NT2/D1 (cell line): ENCODE measurements around the gene ASRGL1.
"Not testable (repeated sequence)": the region's sequence is repeated elsewhere in the genome, so short reads cannot be mapped to it uniquely, and the experiment has no call there.

Source experiments
- DNase-seq: peaks from one replicate; pipeline ENCODE4 v3.0.0-alpha.2; 2011; ENCODE audit warnings: low read depth, low spot score
- H3K27me3 ChIP-seq: 2 replicates; pipeline ENCODE4 v1.6.0; 2011; ENCODE audit warnings: mild to moderate bottlenecking; ENCODE audit not compliant: insufficient read length, insufficient read depth
- H3K36me3 ChIP-seq: 2 replicates; pipeline ENCODE4 v1.6.1; 2011; ENCODE audit warnings: mild to moderate bottlenecking, low read length, mixed read lengths; ENCODE audit not compliant: insufficient read depth, insufficient read length
- H3K4me1 ChIP-seq: 2 replicates; pipeline ENCODE4 v1.5.1; 2011; ENCODE audit not compliant: insufficient read depth, insufficient read length
- H3K4me3 ChIP-seq: 2 replicates; pipeline ENCODE4 v1.5.1; 2011; ENCODE audit warnings: low read depth; ENCODE audit not compliant: insufficient read length
- H3K9ac ChIP-seq: 2 replicates; pipeline ENCODE4 v1.6.0; 2011; ENCODE audit warnings: low read depth; ENCODE audit not compliant: insufficient read length
- H3K9me3 ChIP-seq: 2 replicates; pipeline ENCODE4 v1.5.1; 2011; ENCODE audit warnings: mild to moderate bottlenecking, low read length; ENCODE audit not compliant: insufficient read depth
- SUZ12 ChIP-seq: IDR thresholded peaks from 2 replicates; pipeline ENCODE4 v1.6.1; 2011; ENCODE audit not compliant: insufficient read length, insufficient read depth; ENCODE audit errors: extremely low read depth
- YY1 ChIP-seq: IDR thresholded peaks from 2 replicates; pipeline ENCODE4 v1.6.1; 2011; ENCODE audit not compliant: insufficient read length, insufficient read depth
- ZNF274 ChIP-seq: IDR thresholded peaks from 2 replicates; pipeline ENCODE4 v1.6.1; 2011; ENCODE audit warnings: mild to moderate bottlenecking, low read depth, low read length

Gene ASRGL1

DNA sequence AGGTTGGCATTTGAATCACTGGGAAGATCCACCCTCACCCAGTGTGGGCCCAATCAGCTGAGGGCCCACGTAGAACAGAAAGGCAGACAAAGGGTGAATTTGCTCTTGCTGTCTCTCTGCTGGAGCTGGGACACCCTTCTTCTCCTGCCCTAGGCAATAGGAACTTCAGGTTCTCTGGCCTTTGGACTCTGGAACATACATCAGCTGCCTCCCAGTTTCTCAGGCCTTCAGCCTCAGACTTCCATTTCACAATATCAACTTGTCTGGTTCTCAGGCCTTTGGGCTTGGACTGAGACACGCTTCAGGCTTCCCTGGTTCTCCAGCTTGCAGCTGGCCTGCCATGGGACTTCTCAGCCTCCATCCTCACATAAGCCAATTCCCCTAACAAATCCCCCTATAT lies 14.7 kb upstream of the ASRGL1 start:
- no peak for DNase-seq
- H3K9ac ChIP-seq = no peak overlapping the region
- H3K9me3 ChIP-seq = no peaks in the 10 kb centered on the region
- H3K27me3 ChIP-seq = no peaks in the 10 kb centered on the region
- no peak for TF ChIP-seq YY1
- no peaks in the 10 kb centered on the region for H3K4me1 ChIP-seq
- no peaks in the 10 kb centered on the region for H3K36me3 ChIP-seq
- H3K4me3 ChIP-seq = no peak overlapping the region

DNA sequence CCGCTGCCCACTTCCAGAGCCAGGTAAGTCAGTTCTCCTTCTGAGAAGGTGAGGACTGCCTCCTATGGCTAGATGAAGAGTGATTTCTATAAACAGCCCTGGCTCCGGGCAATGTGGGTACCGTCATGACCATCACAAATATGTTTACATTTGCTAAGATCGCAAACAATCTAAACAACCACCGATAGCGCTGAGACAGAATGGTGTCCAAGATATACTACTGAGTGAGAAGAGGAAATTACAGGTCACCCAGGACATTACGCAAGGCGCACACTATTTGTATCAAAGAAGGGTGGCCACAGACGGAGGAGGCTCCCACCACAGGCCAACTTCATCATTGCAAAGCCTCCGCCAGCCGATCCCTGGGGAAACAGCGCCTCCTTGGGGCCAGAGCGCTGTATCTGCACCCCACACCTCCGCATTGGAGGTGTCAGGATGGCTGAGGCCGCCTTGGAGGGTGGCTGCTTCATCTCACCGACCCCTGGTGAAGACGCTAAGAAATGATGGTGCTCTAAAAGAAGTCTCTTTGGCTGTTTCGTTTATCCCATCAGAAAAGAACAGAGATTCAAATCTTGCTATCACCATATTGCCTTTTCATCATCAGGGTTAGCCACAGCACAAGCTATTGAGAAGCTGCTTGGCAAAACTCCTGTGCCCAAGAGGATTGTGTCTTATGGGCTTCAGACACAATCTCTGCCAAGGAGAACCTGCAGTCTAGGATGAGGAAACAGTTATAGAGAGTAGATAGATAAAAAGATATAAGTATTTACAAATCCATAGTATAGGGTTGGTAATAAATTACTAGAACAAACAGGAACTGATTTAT lies 12.3 kb upstream of the ASRGL1 start:
- DNase-seq = peak; percentile 62
- Histone ChIP-seq H3K9ac (no peak overlapping the region), H3K4me1 (no peaks in the 10 kb centered on the region), H3K27me3 (no peaks in the 10 kb centered on the region), H3K36me3 (no peaks in the 10 kb centered on the region), H3K9me3 (no peaks in the 10 kb centered on the region), H3K4me3 (no peak overlapping the region)
- no peak for TF ChIP-seq ZNF274
- TF ChIP-seq YY1 = no peak
- no peak for TF ChIP-seq SUZ12

DNA sequence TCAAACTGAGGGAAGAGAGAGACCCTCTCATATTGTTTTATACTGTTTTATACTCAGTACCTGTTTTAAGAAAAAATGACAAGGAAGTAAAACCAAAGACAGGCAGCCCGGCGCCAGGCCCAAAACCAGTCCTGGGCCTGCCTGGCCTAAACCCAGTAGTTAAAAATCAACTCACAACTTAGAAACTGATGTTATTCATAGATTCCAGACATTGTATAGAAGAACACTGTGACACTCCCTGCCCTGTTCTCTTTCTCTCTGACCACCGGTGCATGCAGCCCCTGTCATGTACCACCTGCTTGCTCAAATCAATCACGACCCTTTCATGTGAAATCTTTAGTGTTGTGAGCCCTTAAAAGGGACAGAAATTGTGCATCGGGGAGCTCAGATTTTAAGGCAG lies 11.5 kb upstream of the ASRGL1 start:
- DNase-seq, H3K9me3 ChIP-seq, H3K9ac ChIP-seq, H3K27me3 ChIP-seq, H3K4me3 ChIP-seq, H3K4me1 ChIP-seq, H3K36me3 ChIP-seq: not testable (repeated sequence)

DNA sequence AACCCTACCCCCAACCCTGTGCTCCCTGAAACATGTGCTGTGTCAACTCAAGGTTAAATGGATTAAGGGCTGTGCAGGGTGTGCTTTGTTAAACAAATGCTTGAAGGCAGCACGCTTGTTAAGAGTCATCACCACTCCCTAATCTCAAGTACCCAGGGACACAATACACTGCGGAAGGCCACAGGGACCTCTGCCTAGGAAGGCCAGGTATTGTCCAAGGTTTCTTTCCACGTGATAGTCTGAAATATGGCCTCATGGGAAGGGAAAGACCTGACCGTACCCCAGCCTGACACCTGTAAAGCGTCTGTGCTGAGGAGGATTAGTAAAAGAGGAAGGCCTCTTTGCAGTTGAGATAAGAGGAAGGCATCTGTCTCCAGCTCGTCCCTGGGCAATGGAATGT lies 10.5 kb upstream of the ASRGL1 start:
- H3K4me1 ChIP-seq, DNase-seq, H3K9me3 ChIP-seq, H3K4me3 ChIP-seq, H3K36me3 ChIP-seq, H3K9ac ChIP-seq, H3K27me3 ChIP-seq: not testable (repeated sequence)

DNA sequence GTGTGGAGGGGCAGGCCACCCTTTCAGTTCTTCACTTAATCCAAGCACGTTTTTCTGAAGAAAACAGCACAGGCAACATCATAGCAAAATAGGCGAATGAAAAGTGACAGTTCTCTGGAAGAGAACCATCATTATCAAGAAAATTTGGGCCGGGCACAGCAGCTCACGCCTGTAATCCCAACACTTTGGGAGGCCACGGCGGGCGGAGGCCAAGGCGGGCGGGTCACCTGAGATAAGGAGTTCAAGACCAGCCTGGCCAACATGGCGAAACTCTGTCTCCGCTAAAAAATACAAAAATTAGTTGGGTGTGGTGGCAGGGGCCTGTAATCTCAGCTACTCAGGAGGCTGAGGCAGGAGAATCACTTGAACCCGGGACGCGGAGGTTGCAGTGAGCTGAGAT lies 9.7 kb upstream of the ASRGL1 start:
- H3K9me3 ChIP-seq, H3K4me3 ChIP-seq: not testable (repeated sequence)

DNA sequence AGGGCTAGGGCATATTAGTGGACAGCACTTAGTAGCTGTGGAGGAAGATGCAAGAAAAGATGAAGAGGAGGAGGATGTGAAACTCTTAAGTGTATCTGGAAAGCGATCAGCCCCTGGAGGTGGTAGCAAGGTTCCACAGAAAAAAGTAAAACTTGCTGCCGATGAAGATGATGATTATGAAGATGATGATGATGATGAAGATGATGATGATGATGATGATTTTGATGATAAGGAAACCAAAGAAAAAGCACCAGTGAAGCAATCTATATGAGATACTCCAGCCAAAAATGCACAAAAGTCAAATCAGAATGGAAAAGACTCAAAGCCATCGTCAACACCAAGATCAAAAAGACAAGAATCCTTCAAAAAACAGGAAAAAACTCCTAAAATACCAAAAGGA lies 6.0 kb upstream of the ASRGL1 start:
- not testable (repeated sequence) for H3K4me3 ChIP-seq, H3K9ac ChIP-seq, DNase-seq, H3K36me3 ChIP-seq, H3K27me3 ChIP-seq, H3K9me3 ChIP-seq, H3K4me1 ChIP-seq

More for the DNA sequence above, 9.7 kb upstream of the ASRGL1 start:
- H3K36me3 ChIP-seq, H3K4me1 ChIP-seq, DNase-seq, H3K9ac ChIP-seq, H3K27me3 ChIP-seq: not testable (repeated sequence)

DNA sequence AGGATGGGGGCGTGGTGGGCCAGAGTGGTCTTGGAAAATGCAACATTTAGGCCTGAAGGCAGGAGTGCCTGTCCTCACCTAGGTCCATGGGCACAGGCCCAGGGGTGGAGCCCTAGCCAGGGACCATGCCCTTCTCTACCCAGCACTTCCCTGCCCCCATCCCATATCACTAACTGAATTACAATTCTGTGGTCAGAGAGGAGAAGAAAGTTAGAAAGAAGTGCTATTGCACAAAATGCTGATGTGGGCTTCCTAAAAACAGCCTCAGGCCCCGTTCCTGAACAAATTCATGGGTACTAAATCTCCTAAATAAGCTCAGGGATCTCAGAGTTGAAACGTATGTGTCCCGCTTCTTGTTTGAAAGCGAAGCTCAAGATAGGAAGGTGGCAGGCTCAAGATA lies 3.5 kb upstream of the ASRGL1 start:
- H3K36me3 ChIP-seq = no peaks in the 10 kb centered on the region
- no peak overlapping the region for H3K9ac ChIP-seq
- H3K9me3 ChIP-seq = no peaks in the 10 kb centered on the region
- peaks cover 5% of the 10 kb centered on the region for H3K27me3 ChIP-seq
- no peak overlapping the region for H3K4me3 ChIP-seq
- TF ChIP-seq ZNF274 (no peak), YY1 (no peak), SUZ12 (no peak)
- H3K4me1 ChIP-seq = no peaks in the 10 kb centered on the region
- no peak for DNase-seq

DNA sequence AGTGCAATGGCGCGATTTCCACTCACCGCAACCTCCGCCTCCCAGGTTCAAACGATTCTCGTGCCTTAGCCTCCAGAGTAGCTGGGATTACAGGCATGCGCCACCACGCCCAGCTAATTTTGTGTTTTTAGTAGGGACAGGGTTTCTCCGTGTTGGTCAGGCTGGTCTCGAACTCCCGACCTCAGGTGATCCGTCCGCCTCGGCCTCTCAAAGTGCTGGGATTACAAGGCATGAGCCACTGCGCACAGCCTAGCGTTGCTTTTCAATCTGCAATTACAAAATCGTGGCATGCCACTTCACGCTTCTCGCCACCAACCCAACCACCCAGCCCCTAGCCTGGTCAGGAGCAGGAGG lies 322 bp upstream of the ASRGL1 start:
- not testable (repeated sequence) for H3K9me3 ChIP-seq, H3K4me1 ChIP-seq, DNase-seq, H3K36me3 ChIP-seq, H3K27me3 ChIP-seq
- peak overlapping the region; percentile 91 for H3K9ac ChIP-seq
- H3K4me3 ChIP-seq = peak overlapping the region; percentile 79
